HepG2 (cell line): Measurements from ENCODE around the gene WNT9A. TPM values are rescaled to one million over a fixed set of nuclear protein-coding genes. Genes with fewer than 3 reads are reported as not detected.

Experiments used
- ATAC-seq: fragments of 200-7000 bp; cut with Tn5 transposase; 3 replicates; pipeline ENCODE4 v1.9.1; 2020; ENCODE audit warnings: mild to moderate bottlenecking, moderate library complexity
- BruUV-seq: library from RNA; stranded (reverse); fragments of 400-500 nt; replicated peaks from 2 replicates; lab custom pipeline; 2021; lab: Mats Ljungman, UMichigan
- CTCF ChIA-PET: fragments of 300-600 bp; formaldehyde crosslinking; extraction: SDS; loops from one replicate; lab custom pipeline; 2021; ENCODE audit warnings: low total read pairs, inconsistent platforms, low intra/inter-chr PET ratio; lab: Yijun Ruan, JAX
- POLR2A ChIA-PET: fragments of 350-600 bp; sonication (Branson Sonifier 250); formaldehyde crosslinking; loops from one replicate; lab custom pipeline; 2020; ENCODE audit warnings: antibody characterized with exemption, inconsistent platforms; lab: Yijun Ruan, JAX
- DNase-seq: peaks from one replicate; pipeline ENCODE4 v3.0.0-alpha.2; 2015; ENCODE audit warnings: low spot score
- FAIRE-seq: peaks from 3 replicates; lab custom pipeline; 2011; peaks lifted over from hg19 to GRCh38; lab: Jason Lieb, UNC
- H2AFZ ChIP-seq: one replicate; pipeline ENCODE4 v1.6.1; 2011; ENCODE audit warnings: low read length, inconsistent platforms
- H3K27ac ChIP-seq: fragments of 300-600 bp; 3 replicates; pipeline ENCODE4 v1.8.0; 2011; ENCODE audit warnings: mixed run types, mild to moderate bottlenecking, mixed read lengths, low read length, inconsistent platforms; ENCODE audit not compliant: insufficient read depth; ENCODE audit errors: extremely low read length
- H3K27me3 ChIP-seq, 2 experiments: fragments of 200-600 bp in 1 of 2; 2 replicates in 1 of 2; 3 replicates in 1 of 2; pipeline versions ENCODE4 v1.6.0 to v1.8.0; 2011; ENCODE audit warnings: low read length in 2 of 2, mild to moderate bottlenecking in 2 of 2, moderate library complexity in 2 of 2, inconsistent platforms in 1 of 2; ENCODE audit not compliant: insufficient read depth in 2 of 2, control insufficient read depth in 1 of 2
- H3K36me3 ChIP-seq, 2 experiments: fragments of 200-600 bp in 1 of 2; replicated peaks in 1 of 2; 2 replicates in 1 of 2; 3 replicates in 1 of 2; pipeline versions ENCODE4 v1.5.1 to v1.8.0; 2011; ENCODE audit warnings: low read length in 2 of 2, inconsistent platforms in 1 of 2; ENCODE audit not compliant: insufficient read depth in 2 of 2, control insufficient read depth in 1 of 2
- H3K4me1 ChIP-seq: 2 replicates; pipeline ENCODE4 v1.5.1; 2012; ENCODE audit warnings: low read length, inconsistent platforms; ENCODE audit not compliant: insufficient read depth
- H3K4me2 ChIP-seq: 2 replicates; pipeline ENCODE4 v1.6.0; 2011; ENCODE audit warnings: low read depth, low read length, inconsistent platforms
- H3K4me3 ChIP-seq, 3 experiments: fragments of 200-600 bp in 1 of 3; sonication (generic), shearing (Covaris generic) in 1 of 3; replicated peaks in 1 of 3; 2 replicates each; pipeline ENCODE4 v1.5.1; 2011 to 2016; ENCODE audit warnings: low read length in 3 of 3, inconsistent platforms in 2 of 3, low read depth in 2 of 3, mild to moderate bottlenecking in 2 of 3, control low read depth in 1 of 3, mixed read lengths in 1 of 3; ENCODE audit not compliant: insufficient read depth in 1 of 3
- H3K79me2 ChIP-seq: one replicate; pipeline ENCODE4 v1.6.1; 2011; ENCODE audit warnings: low read length, inconsistent platforms; ENCODE audit not compliant: insufficient read depth
- H3K9ac ChIP-seq: 2 replicates; pipeline ENCODE4 v1.6.0; 2011; ENCODE audit warnings: mild to moderate bottlenecking, low read depth, low read length, inconsistent platforms; ENCODE audit not compliant: insufficient read depth
- H3K9me3 ChIP-seq: 2 replicates; pipeline ENCODE4 v1.5.1; 2012; ENCODE audit warnings: mild to moderate bottlenecking, low read length
- H4K20me1 ChIP-seq: 2 replicates; pipeline ENCODE4 v1.6.0; 2011; ENCODE audit warnings: inconsistent platforms, mild to moderate bottlenecking, low read length, moderate library complexity; ENCODE audit not compliant: insufficient read depth
- BATF2 ChIP-seq: sonication (generic); formaldehyde crosslinking; IDR thresholded peaks from 2 replicates; pipeline ENCODE4 v1.8.0; 2022; ENCODE audit warnings: mild to moderate bottlenecking, missing genetic modification reagents, moderate library complexity
- GABPA ChIP-seq, 2 experiments: IDR thresholded peaks; 2 replicates each; pipeline ENCODE4 v1.6.1; 2011 to 2016; ENCODE audit warnings: low read depth in 2 of 2, low read length in 1 of 2, missing biosample characterization in 1 of 2, missing genetic modification characterization in 1 of 2
- HMGXB3 ChIP-seq: sonication (generic); formaldehyde crosslinking; IDR thresholded peaks from 2 replicates; pipeline ENCODE4 v1.4.0; 2020; ENCODE audit warnings: missing genetic modification reagents, borderline replicate concordance
- RBAK ChIP-seq: sonication (generic); formaldehyde crosslinking; IDR thresholded peaks from 2 replicates; pipeline ENCODE4 v1.5.1; 2020; ENCODE audit warnings: mild to moderate bottlenecking, missing genetic modification reagents
- RERE ChIP-seq: IDR thresholded peaks from 2 replicates; pipeline ENCODE4 v1.6.1; 2016; ENCODE audit warnings: low read depth, missing genetic modification reagents, missing compliant biosample characterization
- RNF2 ChIP-seq: fragments of 450-650 bp; conservative IDR thresholded peaks from 2 replicates; pipeline ENCODE4 v1.6.1; 2016; ENCODE audit warnings: low read depth
- SRF ChIP-seq: IDR thresholded peaks from 2 replicates; pipeline ENCODE4 v1.6.1; 2011; ENCODE audit warnings: mild to moderate bottlenecking, low read depth, low read length, moderate library complexity
- TOE1 ChIP-seq: sonication (generic); formaldehyde crosslinking; IDR thresholded peaks from 2 replicates; pipeline ENCODE4 v1.4.0; 2020; ENCODE audit warnings: mild to moderate bottlenecking, missing genetic modification reagents
- ZKSCAN1 ChIP-seq: fragments of 150-350 bp; IDR thresholded peaks from 2 replicates; pipeline ENCODE4 v1.6.1; 2014; ENCODE audit warnings: low read length
- ZMYM2 ChIP-seq: sonication (generic); formaldehyde crosslinking; IDR thresholded peaks from 2 replicates; pipeline ENCODE4 v1.8.0; 2022; ENCODE audit warnings: mild to moderate bottlenecking, missing genetic modification reagents
- ZNF225 ChIP-seq: sonication (generic); formaldehyde crosslinking; IDR thresholded peaks from 2 replicates; pipeline ENCODE4 v1.4.0; 2020; ENCODE audit warnings: mild to moderate bottlenecking, missing genetic modification reagents
- ZNF264 ChIP-seq: sonication (generic); formaldehyde crosslinking; IDR thresholded peaks from 2 replicates; pipeline ENCODE4 v1.4.0; 2020; ENCODE audit warnings: missing genetic modification reagents
- ZSCAN31 ChIP-seq: sonication (generic); formaldehyde crosslinking; IDR thresholded peaks from 2 replicates; pipeline ENCODE4 v1.5.0; 2020; ENCODE audit warnings: low read depth, mild to moderate bottlenecking, missing genetic modification reagents
- WGBS: methylation state at CpG from one replicate; pipeline ENCODE4 v1.1.6; 2017; ENCODE audit warnings: low lambda C conversion rate; 5-methylcytosine and 5-hydroxymethylcytosine counted together
- in situ Hi-C: cut with HindIII; loops from 2 replicates; pipeline ENCODE4 v1.10.0; 2017; ENCODE audit warnings: low pct_unique_long_range_greater_than_20kb; ENCODE audit not compliant: extremely low pct_ligation_motif_present
- intact Hi-C: fragments of 100-400 bp; cut with micrococcal nuclease; formaldehyde crosslinking; loops from one replicate; pipeline ENCODE4 v1.10.0; 2022; ENCODE audit not compliant: unreplicated experiment
- polyA plus RNA-seq, 8 experiments: library from polyadenylated mRNA; depleted of rRNA in 3 of 8; stranded (reverse) in 7 of 8; unstranded in 1 of 8; fragments of >200 nt; fragmentation: Illumina TruSeq in 4 of 8; extraction: Trizol in 4 of 8; gene quantifications; 2 replicates each; pipeline versions ENCODE4 v1.2.1 to v1.2.3, GENCODE V29; 2011 to 2016; ENCODE audit warnings: low read depth in 4 of 8, missing spikeins in 1 of 8, mixed read lengths in 1 of 8; ENCODE audit not compliant: insufficient read depth in 1 of 8
- total RNA-seq, 5 experiments: library from RNA; depleted of rRNA; stranded (reverse); fragments of >200 nt; fragmentation: Illumina TruSeq; extraction: Trizol; gene quantifications; 2 replicates each; pipeline ENCODE4 v1.2.3, GENCODE V29; 2016; ENCODE audit warnings: low read depth in 1 of 5

The WNT9A gene
- total and polyA plus RNA-seq, 2 of the 13 experiments (the other 11 are each of a cell fraction or from before 2014, with no cell fraction given), result 0.04 TPM; not detected in 1

- TF ChIP-seq RERE (no peak), RNF2 (no peak), GABPA (IDR thresholded peaks at IDR 0.05; ENCODE audit: low read depth, low read length) (no peak), GABPA (CRISPR knock-in tag; IDR thresholded peaks at IDR 0.05; ENCODE audit: low read depth) (no peak)
These were observed 26.1 kb downstream of the WNT9A start (continued) for GRCh38 chr1:227921461-227922185.

- Histone ChIP-seq H3K27ac (no peak overlapping the region), H3K4me2 (no peak overlapping the region), H3K27me3 (peaks cover 15 to 48% of the 10 kb centered on the region in 2 experiments; a peak in 4 of 5 replicates), H3K4me3 (no peak overlapping the region), H3K36me3 (no peaks in the 10 kb centered on the region), H3K9me3 (no peaks in the 10 kb centered on the region), H3K9ac (no peak overlapping the region), H2AFZ (no peak overlapping the region), H3K4me1 (no peaks in the 10 kb centered on the region), H4K20me1 (no peaks in the 10 kb centered on the region), H3K79me2 (no peaks in the 10 kb centered on the region)
- POLR2A ChIA-PET, result no interaction called here
- intact Hi-C loops (no loop called here), in situ Hi-C loops (no loop called here)
- no peak for DNase-seq
- no CpG with 5 or more reads among the region's 8 CpGs for WGBS
- no TSS peak for BruUV-seq
- CTCF ChIA-PET, result no interaction called here
- no peak for FAIRE-seq
- ATAC-seq, result no peak
- TF ChIP-seq ZSCAN31 (CRISPR knock-in tag) (no peak), ZNF225 (no peak), ZMYM2 (CRISPR knock-in tag) (no peak), SRF (no peak), ZNF264 (no peak), HMGXB3 (CRISPR knock-in tag) (no peak), ZKSCAN1 (no peak), BATF2 (CRISPR knock-in tag) (no peak), TOE1 (no peak), RBAK (CRISPR knock-in tag) (no peak)
These were observed 26.8 kb downstream of the WNT9A start for GRCh38 chr1:227920896-227921295.
